Fibroblast of mammary gland (primary cell): ENCODE measurements around the gene TBX1.

Source experiments
- DNase-seq: peaks from one replicate; pipeline ENCODE4 v3.0.0-alpha.2; 2010; ENCODE audit warnings: low read depth
- H3K4me3 ChIP-seq: 2 replicates; pipeline ENCODE4 v1.5.1; 2011; ENCODE audit warnings: low read depth, mild to moderate bottlenecking, low read length, moderate library complexity; ENCODE audit not compliant: control insufficient read depth
- TF ChIP-seq, protein P1 (sequence below): conservative IDR thresholded peaks from 2 replicates; pipeline ENCODE4 v1.5.1; 2011; ENCODE audit warnings: low read depth, low read length, inconsistent platforms; ENCODE audit not compliant: control insufficient read depth, insufficient read depth

Gene TBX1

DNA sequence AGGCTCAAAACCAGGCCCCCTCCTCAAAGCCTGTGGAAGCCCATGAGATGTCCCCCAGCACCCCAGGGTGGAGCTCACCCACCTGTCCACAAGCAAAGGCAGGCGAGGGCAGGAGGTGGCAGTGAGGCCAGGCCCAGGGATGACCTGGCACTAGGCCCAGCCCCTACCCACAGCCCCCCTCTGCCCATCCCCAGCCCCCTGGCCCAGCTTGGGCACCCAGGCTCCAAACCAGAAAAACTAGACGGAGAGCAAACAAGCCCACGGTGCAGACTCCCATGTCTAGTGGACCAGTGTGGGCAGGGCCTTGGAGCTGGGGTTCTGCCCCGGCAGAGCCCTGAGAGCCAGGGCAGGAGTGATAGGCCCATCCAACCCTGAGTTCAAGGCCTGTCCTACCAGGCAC lies 16.9 kb upstream of the TBX1 start:
- DNase-seq, result no peak
- H3K4me3 ChIP-seq, result no peak overlapping the region
- TF ChIP-seq, protein P1, sequence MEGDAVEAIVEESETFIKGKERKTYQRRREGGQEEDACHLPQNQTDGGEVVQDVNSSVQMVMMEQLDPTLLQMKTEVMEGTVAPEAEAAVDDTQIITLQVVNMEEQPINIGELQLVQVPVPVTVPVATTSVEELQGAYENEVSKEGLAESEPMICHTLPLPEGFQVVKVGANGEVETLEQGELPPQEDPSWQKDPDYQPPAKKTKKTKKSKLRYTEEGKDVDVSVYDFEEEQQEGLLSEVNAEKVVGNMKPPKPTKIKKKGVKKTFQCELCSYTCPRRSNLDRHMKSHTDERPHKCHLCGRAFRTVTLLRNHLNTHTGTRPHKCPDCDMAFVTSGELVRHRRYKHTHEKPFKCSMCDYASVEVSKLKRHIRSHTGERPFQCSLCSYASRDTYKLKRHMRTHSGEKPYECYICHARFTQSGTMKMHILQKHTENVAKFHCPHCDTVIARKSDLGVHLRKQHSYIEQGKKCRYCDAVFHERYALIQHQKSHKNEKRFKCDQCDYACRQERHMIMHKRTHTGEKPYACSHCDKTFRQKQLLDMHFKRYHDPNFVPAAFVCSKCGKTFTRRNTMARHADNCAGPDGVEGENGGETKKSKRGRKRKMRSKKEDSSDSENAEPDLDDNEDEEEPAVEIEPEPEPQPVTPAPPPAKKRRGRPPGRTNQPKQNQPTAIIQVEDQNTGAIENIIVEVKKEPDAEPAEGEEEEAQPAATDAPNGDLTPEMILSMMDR, result no peak

DNA sequence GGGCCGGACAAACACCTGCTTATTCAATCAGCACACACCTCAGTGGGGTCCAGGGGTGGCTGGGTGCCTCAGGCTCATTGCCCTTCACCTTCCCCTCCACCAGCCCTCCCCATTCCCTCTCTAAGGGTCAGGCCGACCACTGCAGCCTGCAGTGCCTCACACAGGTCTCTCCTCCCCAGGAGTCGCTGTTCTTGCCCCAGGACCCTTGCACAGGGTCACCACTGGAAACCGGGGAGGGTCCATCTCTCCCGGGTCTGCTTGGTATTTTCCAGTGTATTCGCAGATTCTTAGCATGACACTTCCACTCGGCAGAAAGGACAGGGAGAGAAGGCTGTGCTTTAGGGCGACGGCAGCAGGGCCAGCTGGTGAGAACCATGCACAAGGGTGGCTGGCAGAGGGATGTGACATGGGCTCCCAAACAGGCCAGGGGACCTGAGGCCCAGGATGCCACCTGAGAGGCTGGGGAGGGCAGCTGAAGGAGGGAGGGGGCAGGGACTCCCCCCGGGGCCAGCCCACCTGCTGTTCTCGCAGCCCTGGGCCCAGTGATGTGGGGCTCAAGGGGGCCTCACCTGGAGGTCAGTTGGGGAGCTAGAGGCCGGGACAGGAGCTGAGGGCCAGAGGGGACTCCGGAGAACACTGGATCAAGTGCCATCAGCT lies 16.1 kb upstream of the TBX1 start:
- DNase-seq, result no peak
- H3K4me3 ChIP-seq, result no peak overlapping the region
- TF ChIP-seq, protein P1, result no peak

DNA sequence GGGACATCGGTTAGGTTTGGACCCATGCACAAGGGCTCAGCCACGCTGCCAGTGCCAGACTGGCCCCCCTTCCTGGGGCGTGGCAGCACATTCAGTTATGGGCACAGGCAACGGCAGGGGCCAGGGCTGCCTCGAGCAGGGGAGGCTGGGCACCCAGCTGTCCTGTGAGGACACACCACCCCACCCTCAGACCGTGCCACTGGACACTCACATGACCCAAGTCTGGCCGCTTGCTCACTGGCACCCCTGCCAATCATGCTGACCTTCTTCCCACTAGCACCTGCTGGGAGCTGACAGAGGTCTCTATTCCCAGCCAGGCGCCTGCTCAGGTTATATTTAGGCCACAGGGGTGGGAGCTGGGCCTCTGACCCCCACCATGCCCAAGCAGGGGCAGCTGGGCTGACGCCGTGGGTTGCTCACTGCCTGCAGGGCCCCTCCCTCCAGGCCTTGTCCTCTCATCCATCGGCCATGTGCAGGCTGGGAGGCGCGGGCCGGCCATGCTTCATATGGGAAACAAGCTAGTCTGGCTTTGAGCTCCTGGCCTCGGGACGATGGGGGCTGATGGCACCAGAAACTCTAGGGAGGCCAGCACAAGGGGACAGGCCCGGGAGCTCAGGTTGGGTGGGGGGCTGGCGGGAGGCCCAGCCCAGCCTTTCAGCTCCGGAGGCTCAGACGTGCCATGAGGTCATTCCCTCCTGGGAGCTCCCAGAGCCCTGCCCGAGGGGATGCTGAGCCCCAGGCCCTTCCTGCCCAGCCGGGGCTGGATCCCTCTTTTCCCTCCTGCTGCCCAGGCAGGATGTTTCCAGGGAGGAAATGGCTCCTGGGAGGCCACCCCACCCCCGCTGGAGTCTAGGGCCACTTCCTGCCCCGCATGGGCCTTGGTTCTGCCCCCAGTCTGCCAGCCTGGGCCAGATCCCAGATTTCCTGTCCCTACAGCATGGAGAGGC lies 15.2 kb upstream of the TBX1 start:
- no peak overlapping the region for H3K4me3 ChIP-seq
- TF ChIP-seq, protein P1, result no peak
- DNase-seq, result no peak

DNA sequence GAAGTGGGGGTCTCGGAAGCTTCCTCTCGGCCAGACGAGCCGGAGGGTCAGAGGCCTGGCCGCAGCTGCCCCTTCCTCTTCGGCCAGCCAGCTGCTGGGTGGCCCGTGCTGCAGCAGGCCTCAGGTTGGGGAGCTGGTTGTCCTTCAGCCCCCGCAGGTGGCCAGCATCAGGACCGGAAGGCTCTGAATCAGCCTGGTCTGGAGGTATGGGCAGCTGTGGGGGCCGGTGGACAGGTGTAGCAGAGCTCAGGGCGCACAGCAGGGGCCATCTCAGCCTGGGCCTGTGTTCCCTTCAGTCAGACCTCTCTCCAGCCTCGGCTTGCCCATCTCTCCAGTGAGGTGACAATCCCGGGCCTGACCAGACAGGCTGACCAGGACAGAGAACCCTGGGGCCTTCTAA lies 13.9 kb upstream of the TBX1 start:
- no peak overlapping the region for H3K4me3 ChIP-seq
- TF ChIP-seq, protein P1, result no peak
- DNase-seq, result no peak

DNA sequence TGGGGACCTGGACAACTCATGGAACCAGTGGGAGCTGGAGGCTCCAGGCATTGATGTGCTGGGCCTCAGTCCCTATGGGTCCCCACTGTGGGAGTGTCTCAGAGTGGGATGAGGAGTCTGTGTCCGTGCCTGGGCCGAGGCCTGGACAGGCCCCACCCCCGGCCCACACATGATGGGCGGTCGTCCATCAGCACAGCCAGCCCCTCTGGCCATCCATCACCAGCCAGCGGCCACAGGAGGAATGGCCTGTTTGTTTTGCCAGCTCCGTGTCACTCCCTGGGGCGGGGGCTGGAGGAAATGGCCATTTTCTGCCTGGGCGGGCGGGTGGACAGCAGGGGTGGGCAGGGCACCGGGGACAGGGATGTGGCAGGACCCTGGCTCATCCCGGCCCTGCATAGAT lies 13.0 kb upstream of the TBX1 start:
- TF ChIP-seq, protein P1, result no peak
- no peak overlapping the region for H3K4me3 ChIP-seq
- DNase-seq, result no peak

DNA sequence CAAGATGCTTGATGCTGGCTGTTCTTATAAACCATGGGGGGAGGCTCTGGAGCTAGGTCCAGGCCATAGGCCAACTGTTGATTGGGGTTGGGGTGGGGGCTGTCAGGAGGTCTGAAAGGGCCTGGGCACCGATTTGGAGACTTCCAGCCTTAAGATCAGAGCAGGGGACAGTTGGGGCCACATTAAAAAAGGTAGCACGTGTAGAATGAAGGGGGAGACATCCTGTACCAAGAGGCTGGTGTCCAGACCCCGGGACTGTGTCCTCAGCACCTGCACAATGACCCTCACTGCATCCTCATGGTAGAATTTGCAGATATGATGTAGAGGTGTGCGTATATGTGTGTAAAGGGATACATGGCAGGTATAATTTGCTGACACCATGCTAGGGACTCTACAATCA lies 12.4 kb upstream of the TBX1 start:
- H3K4me3 ChIP-seq, result no peak overlapping the region
- DNase-seq, result no peak
- TF ChIP-seq, protein P1, result no peak
